HUES48 (cell line): Measurements from ENCODE around the gene CCM2.

Source experiments
- H3K27ac ChIP-seq: one replicate; pipeline ENCODE4 v1.7.0; 2013; ENCODE audit warnings: low read depth, low read length, inconsistent platforms
- H3K27me3 ChIP-seq: 2 replicates; pipeline ENCODE4 v1.6.1; 2013; ENCODE audit warnings: mild to moderate bottlenecking, low read length; ENCODE audit not compliant: control insufficient read depth, insufficient read depth
- H3K36me3 ChIP-seq: 2 replicates; pipeline ENCODE4 v1.6.1; 2013; ENCODE audit warnings: low read length; ENCODE audit not compliant: control insufficient read depth, insufficient read depth
- H3K4me1 ChIP-seq: 2 replicates; pipeline ENCODE4 v1.6.1; 2013; ENCODE audit warnings: mild to moderate bottlenecking, low read length; ENCODE audit not compliant: control insufficient read depth, insufficient read depth
- H3K4me3 ChIP-seq: 2 replicates; pipeline ENCODE4 v1.5.1; 2013; ENCODE audit warnings: mild to moderate bottlenecking, low read depth, low read length
- H3K9ac ChIP-seq: 2 replicates; pipeline ENCODE4 v1.6.1; 2013; ENCODE audit warnings: mild to moderate bottlenecking, low read depth, low read length, moderate library complexity
- H3K9me3 ChIP-seq: 2 replicates; pipeline ENCODE4 v1.6.1; 2013; ENCODE audit warnings: low read length; ENCODE audit not compliant: control insufficient read depth, insufficient read depth

The CCM2 gene

DNA sequence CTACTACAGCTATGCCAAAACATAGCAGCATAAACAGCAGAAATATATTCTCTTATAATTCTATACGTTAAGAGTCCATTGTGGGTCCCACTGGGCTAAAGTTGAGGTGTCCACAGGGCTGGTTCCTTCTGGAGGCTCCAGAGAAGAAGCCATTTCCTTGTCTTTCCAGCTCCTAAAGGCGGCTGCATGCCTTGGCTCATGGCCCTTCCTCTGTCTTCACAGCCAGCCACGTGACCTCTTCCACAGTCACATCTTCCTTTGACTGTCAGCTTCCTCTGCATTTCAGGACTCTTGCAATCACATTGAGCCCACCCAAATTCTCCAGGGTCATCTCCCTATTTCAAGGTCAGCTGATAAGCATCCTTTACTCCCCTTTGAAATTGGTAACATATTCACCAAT is 71.5 kb downstream of the CCM2 start:
- H3K9me3 ChIP-seq = no peaks in the 10 kb centered on the region
- H3K4me1 ChIP-seq = no peaks in the 10 kb centered on the region; the same call in 1 of the 2 replicates
- H3K36me3 ChIP-seq = peaks cover 40% of the 10 kb centered on the region
- no peak overlapping the region for H3K9ac ChIP-seq
- no peak overlapping the region for H3K27ac ChIP-seq
- H3K27me3 ChIP-seq = no peaks in the 10 kb centered on the region
- no peak overlapping the region for H3K4me3 ChIP-seq

GRCh38 chr7:45072131-45073030 is 72.4 kb downstream of the CCM2 start:
- H3K9ac ChIP-seq = no peak overlapping the region
- no peaks in the 10 kb centered on the region for H3K27me3 ChIP-seq
- peaks cover 41% of the 10 kb centered on the region for H3K36me3 ChIP-seq
- no peak overlapping the region for H3K27ac ChIP-seq
- H3K9me3 ChIP-seq = no peaks in the 10 kb centered on the region
- H3K4me1 ChIP-seq = no peaks in the 10 kb centered on the region; the same call in 1 of the 2 replicates
- H3K4me3 ChIP-seq = no peak overlapping the region

- no peak overlapping the region for H3K4me3 ChIP-seq
- no peak overlapping the region for H3K9ac ChIP-seq
- peaks cover 41% of the 10 kb centered on the region for H3K36me3 ChIP-seq
- no peak overlapping the region for H3K27ac ChIP-seq
- no peaks in the 10 kb centered on the region for H3K9me3 ChIP-seq
- H3K4me1 ChIP-seq = no peaks in the 10 kb centered on the region; the same call in 1 of the 2 replicates
- H3K27me3 ChIP-seq = no peaks in the 10 kb centered on the region
These were observed 73.2 kb downstream of the CCM2 start for GRCh38 chr7:45073031-45073785.

DNA sequence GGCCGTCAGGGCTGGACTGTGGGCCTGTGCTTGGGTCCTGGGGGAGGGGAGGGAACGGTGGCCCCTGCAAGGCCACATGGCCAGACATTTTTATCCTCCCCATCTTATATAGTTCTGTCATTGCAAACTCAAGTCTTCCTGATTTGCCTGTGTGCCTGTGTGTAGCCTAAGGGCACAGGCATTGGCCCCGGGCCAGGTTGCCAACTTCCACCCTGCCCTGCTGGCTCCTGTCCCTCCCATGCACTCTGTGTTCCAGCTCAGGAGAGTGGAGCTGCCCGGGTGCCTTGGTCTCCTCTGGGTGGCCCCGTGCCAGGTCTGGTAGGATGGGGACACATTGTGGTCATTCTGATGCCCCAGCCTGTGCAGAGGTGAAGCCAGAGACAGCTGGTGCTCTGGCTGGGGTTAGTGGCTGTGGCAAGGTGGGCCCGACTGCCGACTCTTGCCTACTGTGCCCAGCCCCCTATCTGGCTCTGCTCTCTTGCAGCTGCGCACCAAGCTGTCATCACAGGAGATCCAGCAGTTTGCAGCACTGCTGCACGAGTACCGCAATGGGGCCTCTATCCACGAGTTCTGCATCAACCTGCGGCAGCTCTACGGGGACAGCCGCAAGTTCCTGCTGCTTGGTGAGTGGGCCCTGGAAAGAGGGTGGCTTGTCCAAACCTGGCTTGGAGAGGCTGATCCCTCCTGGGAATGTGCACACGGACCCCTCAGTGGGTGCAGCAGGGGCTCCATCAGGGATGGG is 74.0 kb downstream of the CCM2 start:
- no peak overlapping the region for H3K9ac ChIP-seq
- H3K4me1 ChIP-seq = no peaks in the 10 kb centered on the region; the same call in 1 of the 2 replicates
- H3K27ac ChIP-seq = no peak overlapping the region
- no peak overlapping the region for H3K4me3 ChIP-seq
- peaks cover 40% of the 10 kb centered on the region for H3K36me3 ChIP-seq
- H3K27me3 ChIP-seq = no peaks in the 10 kb centered on the region
- H3K9me3 ChIP-seq = no peaks in the 10 kb centered on the region

GRCh38 chr7:45074528-45075354 is 74.7 kb downstream of the CCM2 start:
- Histone ChIP-seq H3K9ac (no peak overlapping the region), H3K27ac (no peak overlapping the region), H3K27me3 (no peaks in the 10 kb centered on the region), H3K36me3 (peaks cover 33% of the 10 kb centered on the region), H3K4me3 (no peak overlapping the region), H3K9me3 (no peaks in the 10 kb centered on the region), H3K4me1 (no peaks in the 10 kb centered on the region; the same call in 1 of the 2 replicates)

- H3K4me1 ChIP-seq = no peaks in the 10 kb centered on the region; the same call in 1 of the 2 replicates
- no peaks in the 10 kb centered on the region for H3K9me3 ChIP-seq
- peaks cover 28% of the 10 kb centered on the region for H3K36me3 ChIP-seq
- H3K4me3 ChIP-seq = no peak overlapping the region
- H3K27me3 ChIP-seq = no peaks in the 10 kb centered on the region
- no peak overlapping the region for H3K27ac ChIP-seq
- H3K9ac ChIP-seq = no peak overlapping the region
These were observed 75.3 kb downstream of the CCM2 start for GRCh38 chr7:45075355-45075644.

- H3K27me3 ChIP-seq = no peaks in the 10 kb centered on the region
- no peak overlapping the region for H3K9ac ChIP-seq
- no peak overlapping the region for H3K27ac ChIP-seq
- peaks cover 27% of the 10 kb centered on the region for H3K36me3 ChIP-seq
- H3K9me3 ChIP-seq = no peaks in the 10 kb centered on the region
- H3K4me3 ChIP-seq = no peak overlapping the region
- H3K4me1 ChIP-seq = no peaks in the 10 kb centered on the region; the same call in 1 of the 2 replicates
These were observed 76.1 kb downstream of the CCM2 start for GRCh38 chr7:45075871-45076796.

GRCh38 chr7:45076946-45077345 is 76.9 kb downstream of the CCM2 start:
- Histone ChIP-seq H3K36me3 (peaks cover 27% of the 10 kb centered on the region), H3K27me3 (no peaks in the 10 kb centered on the region), H3K4me1 (no peaks in the 10 kb centered on the region; the same call in 1 of the 2 replicates), H3K9me3 (no peaks in the 10 kb centered on the region), H3K4me3 (no peak overlapping the region), H3K9ac (no peak overlapping the region), H3K27ac (no peak overlapping the region)

- Histone ChIP-seq H3K27ac (no peak overlapping the region), H3K9me3 (no peaks in the 10 kb centered on the region), H3K4me1 (no peaks in the 10 kb centered on the region; the same call in 1 of the 2 replicates), H3K27me3 (no peaks in the 10 kb centered on the region), H3K4me3 (no peak overlapping the region), H3K36me3 (peaks cover 27% of the 10 kb centered on the region), H3K9ac (no peak overlapping the region)
These were observed 77.6 kb downstream of the CCM2 start for GRCh38 chr7:45077579-45077978.
